ENCODE measurements around the gene FBXO42. TPM values are rescaled to one million over a fixed set of nuclear protein-coding genes. Genes with fewer than 3 reads are reported as not detected.

FBXO42 gene
- total and polyA plus RNA-seq, 2 of the 13 experiments (the other 11 are each of a cell fraction or from before 2014, with no cell fraction given), result 7.6 to 17.5 TPM

GRCh38 chr1:16252912-16253311 is 99.4 kb downstream of the FBXO42 start (continued):
- TF ChIP-seq HOMEZ (CRISPR knock-in tag; IDR thresholded peaks at IDR 0.05; ENCODE audit: low read depth) (no peak), REXO4 (CRISPR knock-in tag; IDR thresholded peaks at IDR 0.05; ENCODE audit: borderline replicate concordance) (no peak), ZNF260 (CRISPR knock-in tag; IDR thresholded peaks at IDR 0.05; ENCODE audit: borderline replicate concordance, low read depth) (no peak), PPARG (CRISPR knock-in tag; conservative IDR thresholded peaks at IDR 0.05) (no peak), MXD1 (CRISPR knock-in tag; IDR thresholded peaks at IDR 0.05) (no peak), PAF1 (CRISPR knock-in tag; IDR thresholded peaks at IDR 0.05) (no peak), TGIF2 (CRISPR knock-in tag; IDR thresholded peaks at IDR 0.05) (no peak), ATF6 (CRISPR knock-in tag; conservative IDR thresholded peaks at IDR 0.05) (no peak), TBL1XR1 (IDR thresholded peaks at IDR 0.05; ENCODE audit: borderline replicate concordance, low read length, partially characterized antibody) (no peak)

- Histone ChIP-seq H3K4me3 (replicated peaks in 1 of 3; ENCODE audit: insufficient read depth in 1 of 3, low read depth in 2 of 3, low read length in 3 of 3) (no peak overlapping the region), H3K36me3 (replicated peaks in 1 of 2; ENCODE audit: control insufficient read depth in 1 of 2, insufficient read depth in 2 of 2, low read length in 2 of 2) (peaks cover 14 to 70% of the 10 kb centered on the region in 2 experiments), H3K27me3 (ENCODE audit: control insufficient read depth in 1 of 2, insufficient read depth in 2 of 2, low read length in 2 of 2) (no peaks in the 10 kb centered on the region), H4K20me1 (ENCODE audit: insufficient read depth, low read length) (no peaks in the 10 kb centered on the region), H3K9ac (ENCODE audit: insufficient read depth, low read depth, low read length) (no peak overlapping the region), H3K4me2 (ENCODE audit: low read depth, low read length) (no peak overlapping the region), H2AFZ (ENCODE audit: low read length) (no peak overlapping the region), H3K79me2 (ENCODE audit: insufficient read depth, low read length) (no peaks in the 10 kb centered on the region), H3K27ac (ENCODE audit: extremely low read length, insufficient read depth, low read length) (no peak overlapping the region), H3K9me3 (ENCODE audit: low read length) (no peaks in the 10 kb centered on the region), H3K4me1 (ENCODE audit: insufficient read depth, low read length) (peaks cover 6% of the 10 kb centered on the region; the same call in 1 of the 2 replicates)
- intact Hi-C loops (cut with micrococcal nuclease; ENCODE audit: unreplicated experiment), result no loop called here
- 93% methylated on average over 9 of the region's 10 CpGs for WGBS (ENCODE audit: low lambda C conversion rate)
- no peak for DNase-seq (ENCODE audit: low spot score)
- no peak for FAIRE-seq
- in situ Hi-C loops (cut with HindIII; ENCODE audit: extremely low pct_ligation_motif_present, low pct_unique_long_range_greater_than_20kb), result no loop called here
- BruUV-seq (replicated peaks), result no TSS peak
- ChIA-PET POLR2A (no interaction called here), CTCF (ENCODE audit: low intra/inter-chr PET ratio, low total read pairs) (no interaction called here)
- TF ChIP-seq PITX1 (CRISPR knock-in tag; IDR thresholded peaks at IDR 0.05) (no peak), ATF7 (IDR thresholded peaks at IDR 0.05) (no peak), ATF7 (CRISPR knock-in tag; IDR thresholded peaks at IDR 0.05) (no peak), CCDC6 (CRISPR knock-in tag; IDR thresholded peaks at IDR 0.05) (no peak), PCBP1 (IDR thresholded peaks at IDR 0.05; ENCODE audit: borderline replicate concordance, low read depth, low read length) (no peak), THAP8 (CRISPR knock-in tag; IDR thresholded peaks at IDR 0.05; ENCODE audit: borderline replicate concordance) (no peak)
- ATAC-seq, result no peak
Measured at GRCh38 chr1:16251381-16251780, 100.9 kb downstream of the FBXO42 start.
